K562 (cell line): ENCODE results near the gene CDKN1C. TPM values are rescaled to one million over a fixed set of nuclear protein-coding genes. Genes with fewer than 3 reads are reported as not detected.
A peak's percentile ranks its signal among the peaks of the same experiment; 100 is the strongest.

Experiments used
- CBFB ChIP-seq: sonication (generic); formaldehyde crosslinking; IDR thresholded peaks from 2 replicates; pipeline ENCODE4 v1.4.0; 2020; ENCODE audit warnings: mild to moderate bottlenecking, missing genetic modification reagents
- CREM ChIP-seq: IDR thresholded peaks from 2 replicates; pipeline ENCODE4 v1.6.1; 2014; ENCODE audit warnings: antibody characterized with exemption, low read depth
- FIP1L1 ChIP-seq: fragments of 200-400 bp; formaldehyde crosslinking; IDR thresholded peaks from 2 replicates; pipeline ENCODE4 v1.6.1; 2018; ENCODE audit warnings: mild to moderate bottlenecking, low read depth, low read length; ENCODE audit not compliant: poor library complexity, severe bottlenecking
- FOS ChIP-seq: IDR thresholded peaks from 3 replicates; pipeline ENCODE4 v1.6.1; 2011; ENCODE audit not compliant: insufficient read length; ENCODE audit errors: extremely low read depth
- FOSL1 ChIP-seq: fragments of 200-800 bp; sonication (Bioruptor generic); conservative IDR thresholded peaks from 2 replicates; pipeline ENCODE4 v1.6.1; 2016; ENCODE audit warnings: missing genetic modification characterization, missing compliant biosample characterization
- FOXM1 ChIP-seq, 2 experiments: fragments of 450-650 bp in 1 of 2; sonication (generic) in 1 of 2; formaldehyde crosslinking in 1 of 2; IDR thresholded peaks; 2 replicates each; pipeline versions ENCODE4 v1.6.1 to v1.9.0; 2017 to 2022; ENCODE audit warnings: low read depth in 2 of 2, mild to moderate bottlenecking in 2 of 2, missing genetic modification reagents in 1 of 2, moderate library complexity in 1 of 2
- HNRNPH1 ChIP-seq: fragments of 200-400 bp; formaldehyde crosslinking; optimal IDR thresholded peaks from 2 replicates; pipeline ENCODE3; 2017; ENCODE audit warnings: low read depth, mild to moderate bottlenecking, low read length, moderate library complexity
- HNRNPL ChIP-seq: fragments of 200-400 bp; formaldehyde crosslinking; IDR thresholded peaks from 2 replicates; pipeline ENCODE4 v1.6.1; 2017; ENCODE audit warnings: low read depth, mild to moderate bottlenecking, low read length
- JUN ChIP-seq, 2 experiments: sonication (generic) in 1 of 2; formaldehyde crosslinking in 1 of 2; IDR thresholded peaks; 2 replicates each; pipeline versions ENCODE4 v1.6.1 to v1.8.0; 2012 to 2022; ENCODE audit warnings: borderline replicate concordance in 2 of 2, mild to moderate bottlenecking in 2 of 2, improper control_type of control experiment in 1 of 2, low read depth in 1 of 2, low read length in 1 of 2, missing genetic modification reagents in 1 of 2
- JUND ChIP-seq, 2 experiments: IDR thresholded peaks; 2 replicates in 1 of 2; 3 replicates in 1 of 2; pipeline ENCODE4 v1.6.1; 2011; ENCODE audit warnings: borderline replicate concordance in 2 of 2, low read depth in 2 of 2, low read length in 2 of 2, improper control_type of control experiment in 1 of 2, missing biosample characterization in 1 of 2, missing genetic modification characterization in 1 of 2, missing genetic modification reagents in 1 of 2
- NCOA6 ChIP-seq: fragments of 450-650 bp; IDR thresholded peaks from 2 replicates; pipeline ENCODE4 v1.6.1; 2017; ENCODE audit warnings: mild to moderate bottlenecking
- PREB ChIP-seq: sonication (generic); formaldehyde crosslinking; IDR thresholded peaks from 2 replicates; pipeline ENCODE4 v1.8.1; 2023; ENCODE audit warnings: mild to moderate bottlenecking, missing genetic modification reagents
- RCOR1 ChIP-seq, 2 experiments: IDR thresholded peaks; 2 replicates each; pipeline ENCODE4 v1.6.1; 2012; ENCODE audit warnings: low read depth in 2 of 2, low read length in 2 of 2, borderline replicate concordance in 1 of 2, improper control_type of control experiment in 1 of 2
- SIN3A ChIP-seq, 2 experiments: fragments of 150-350 bp in 1 of 2; IDR thresholded peaks; 2 replicates each; pipeline ENCODE4 v1.6.1; 2011 to 2016; ENCODE audit warnings: borderline replicate concordance in 2 of 2, low read depth in 2 of 2, low read length in 2 of 2, mild to moderate bottlenecking in 2 of 2, moderate library complexity in 2 of 2; ENCODE audit not compliant: control insufficient read depth in 1 of 2
- SMAD1 ChIP-seq: fragments of 150-350 bp; IDR thresholded peaks from 2 replicates; pipeline ENCODE4 v1.6.1; 2014; ENCODE audit warnings: low read length, low read depth; ENCODE audit not compliant: partially characterized antibody
- SNIP1 ChIP-seq: fragments of 450-650 bp; IDR thresholded peaks from 2 replicates; pipeline ENCODE4 v1.7.1; 2017; ENCODE audit warnings: low read depth, mild to moderate bottlenecking
- VEZF1 ChIP-seq: fragments of 200-800 bp; sonication (Bioruptor generic); IDR thresholded peaks from 2 replicates; pipeline ENCODE4 v1.6.1; 2017; ENCODE audit warnings: missing genetic modification characterization, missing compliant biosample characterization
- ZFX ChIP-seq: sonication (generic); formaldehyde crosslinking; IDR thresholded peaks from 2 replicates; pipeline ENCODE4 v1.8.0; 2022; ENCODE audit warnings: mild to moderate bottlenecking, missing genetic modification reagents, moderate library complexity
- ZNF449 ChIP-seq: fragments of 250-450 bp; sonication (Bioruptor Pico); IDR thresholded peaks from 2 replicates; pipeline ENCODE4 v1.8.0; 2022; ENCODE audit warnings: moderate library complexity, mild to moderate bottlenecking, inconsistent platforms
- ZNF551 ChIP-seq: fragments of 250-450 bp; sonication (Bioruptor Pico); IDR thresholded peaks from 2 replicates; pipeline ENCODE4 v1.5.0; 2021; ENCODE audit warnings: mild to moderate bottlenecking, moderate library complexity
- ZNF644 ChIP-seq: fragments of 200-800 bp; sonication (Bioruptor generic); IDR thresholded peaks from 2 replicates; pipeline ENCODE4 v1.6.1; 2016; ENCODE audit warnings: low read depth, missing genetic modification characterization, missing compliant biosample characterization
- ZSCAN29 ChIP-seq: fragments of 450-650 bp; IDR thresholded peaks from 2 replicates; pipeline ENCODE4 v1.6.1; 2017
- polyA plus RNA-seq, 8 experiments: library from polyadenylated mRNA; depleted of rRNA in 4 of 8; stranded (reverse) in 5 of 8; unstranded in 3 of 8; fragments of >200 nt; fragmentation: Nextera tagmentation in 2 of 8; fragmentation: Illumina TruSeq in 1 of 8; extraction: Ambion mirVana in 2 of 8; extraction: Trizol in 1 of 8; gene quantifications; 2 replicates each; pipeline versions ENCODE4 v1.2.1 to v1.2.3, GENCODE V29; 2011 to 2014; ENCODE audit warnings: inconsistent platforms in 1 of 8, missing spikeins in 1 of 8
- total RNA-seq, 7 experiments: library from RNA; depleted of rRNA in 6 of 7; stranded (reverse); fragments of >200 nt in 6 of 7; fragmentation: Illumina TruSeq in 2 of 7; extraction: Trizol in 2 of 7; gene quantifications; 2 replicates each; pipeline versions ENCODE4 v1.2.1 to v1.2.3, GENCODE V29; 2011 to 2021; ENCODE audit warnings: low replicate concordance in 1 of 7

CDKN1C gene
- total and polyA plus RNA-seq, 9 of the 15 experiments (the other 6 are each of a cell fraction or from before 2014, with no cell fraction given): 2.8 to 21.1 (median 9.3) TPM

GRCh38 chr11:2929531-2929949 lies 44.0 kb upstream of the CDKN1C start (continued):
- TF ChIP-seq FOXM1 (IDR thresholded peaks at IDR 0.05; ENCODE audit: low read depth): no peak
- TF ChIP-seq FOXM1 (CRISPR knock-in tag; IDR thresholded peaks at IDR 0.05; ENCODE audit: low read depth): 0 out of 2 replicates have a peak, but pooled peaks have one; percentile 9
- peak; percentile 89 for TF ChIP-seq NCOA6
- TF ChIP-seq JUN (IDR thresholded peaks at IDR 0.05; ENCODE audit: borderline replicate concordance, low read depth, low read length): peak; percentile 66; the same call in 1 of the 2 replicates
- no peak for TF ChIP-seq JUN (CRISPR knock-in tag; IDR thresholded peaks at IDR 0.05; ENCODE audit: borderline replicate concordance)
- TF ChIP-seq FOS: peak; percentile 14
- no peak for TF ChIP-seq ZSCAN29
- TF ChIP-seq ZNF449: no peak
- TF ChIP-seq FIP1L1: peak; percentile 49
- peak; percentile 67 for TF ChIP-seq ZFX
- TF ChIP-seq JUND (IDR thresholded peaks at IDR 0.05; ENCODE audit: borderline replicate concordance, low read depth, low read length): peak; percentile 94
- no peak; the same call in 2 of the 3 replicates for TF ChIP-seq JUND (tag; IDR thresholded peaks at IDR 0.05; ENCODE audit: borderline replicate concordance, low read depth, low read length)
- no peak for TF ChIP-seq SNIP1
- TF ChIP-seq VEZF1 (CRISPR knock-in tag): peak; percentile 87
- TF ChIP-seq CREM: no peak
- TF ChIP-seq HNRNPL: peak; percentile 64; the same call in 1 of the 2 replicates
- TF ChIP-seq SMAD1: peak; percentile 20
- TF ChIP-seq SIN3A (IDR thresholded peaks at IDR 0.05; ENCODE audit: borderline replicate concordance in 2 of 2, control insufficient read depth in 1 of 2, low read depth in 2 of 2, low read length in 2 of 2): 0 out of 4 replicates have a peak, but pooled peaks of 1 of the 2 experiments have one; percentile 51
- 0 out of 2 replicates have a peak, but pooled peaks have one; percentile 78 for TF ChIP-seq CBFB (CRISPR knock-in tag)
- TF ChIP-seq ZNF644 (tag): no peak
- no peak for TF ChIP-seq RCOR1 (IDR thresholded peaks at IDR 0.05; ENCODE audit: borderline replicate concordance in 1 of 2, low read depth in 2 of 2, low read length in 2 of 2)
- peak; percentile 95 for TF ChIP-seq FOSL1
- no peak for TF ChIP-seq PREB (CRISPR knock-in tag)
- no peak for TF ChIP-seq HNRNPH1
- TF ChIP-seq ZNF551 (CRISPR knock-in tag): no peak
